Measurements from ENCODE around the gene TRIM5. TPM values are rescaled to one million over a fixed set of nuclear protein-coding genes. Genes with fewer than 3 reads are reported as not detected.
A peak's percentile ranks its signal among the peaks of the same experiment; 100 is the strongest.

TRIM5 gene
- total RNA-seq, 1 experiment from 2014 or later = 21.5 TPM

DNA sequence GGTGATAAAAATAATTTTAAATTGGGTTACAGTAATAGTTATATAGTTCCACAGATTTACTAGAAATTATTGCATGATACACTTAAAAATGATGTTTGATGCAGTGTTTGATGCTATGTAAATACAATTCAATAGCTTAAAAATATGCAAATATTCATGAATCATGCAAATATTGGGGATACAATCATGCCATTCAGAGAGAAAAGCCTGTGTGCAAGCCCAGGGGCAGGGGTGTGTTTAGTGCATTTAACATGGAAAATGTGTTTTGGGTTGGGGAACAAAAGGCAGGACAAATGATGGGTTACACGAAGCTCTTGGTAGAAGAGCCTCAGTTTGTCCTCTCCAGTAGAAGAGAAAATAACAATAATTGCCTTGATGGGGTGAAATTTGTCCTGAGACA, 10.7 kb upstream of the TRIM5 start:
- Histone ChIP-seq H2BK5ac (ENCODE audit: insufficient read length, low read length) (no peak overlapping the region), H2BK20ac (ENCODE audit: low read depth, low read length, poor library complexity, severe bottlenecking) (no peak overlapping the region), H3K23me2 (ENCODE audit: insufficient read length, low read depth, low read length, poor library complexity, severe bottlenecking) (peaks cover 5% of the 10 kb centered on the region), H2AK5ac (ENCODE audit: insufficient read length, low read length) (no peak overlapping the region), H3T11ph (ENCODE audit: low read length) (no peak overlapping the region), H2BK15ac (ENCODE audit: low read depth, low read length) (no peak overlapping the region), H3K27me3 (ENCODE audit: insufficient read depth, low read length) (no peaks in the 10 kb centered on the region), H3K79me2 (ENCODE audit: insufficient read depth, low read length) (peaks cover 3% of the 10 kb centered on the region; the same call in 1 of the 2 replicates), H4K8ac (replicated peaks; ENCODE audit: insufficient read length, low read depth, low read length) (no peak overlapping the region), H3K56ac (ENCODE audit: insufficient read length, low read depth, low read length) (no peak overlapping the region), H3K4me1 (ENCODE audit: insufficient read depth, low read length) (no peaks in the 10 kb centered on the region; the same call in 1 of the 2 replicates), H2AFZ (ENCODE audit: low read length) (no peak overlapping the region), H3K27ac (ENCODE audit: insufficient read length, low read depth, low read length) (no peak overlapping the region), H3K9me3 (ENCODE audit: control insufficient read depth, low read depth, low read length) (no peaks in the 10 kb centered on the region), H3K23ac (ENCODE audit: insufficient read length, low read depth, low read length) (no peak overlapping the region), H4K5ac (ENCODE audit: insufficient read length, low read depth, low read length) (no peak overlapping the region), H3K4me2 (ENCODE audit: insufficient read depth, insufficient read length, low read length) (no peak overlapping the region), H2BK12ac (ENCODE audit: insufficient read length, low read depth, low read length) (no peak overlapping the region), H3K4ac (ENCODE audit: low read depth, low read length) (no peak overlapping the region), H3K18ac (ENCODE audit: insufficient read length, low read depth, low read length) (no peak overlapping the region), H3K9ac (ENCODE audit: extremely low read depth, insufficient read length, low read length) (no peak overlapping the region), H3K14ac (ENCODE audit: insufficient read depth, low read length) (no peak overlapping the region), H2BK120ac (ENCODE audit: low read depth, low read length, poor library complexity, severe bottlenecking) (no peak overlapping the region), H4K91ac (ENCODE audit: insufficient read length, low read depth, low read length) (no peak overlapping the region), H3K79me1 (ENCODE audit: insufficient read depth, low read depth, low read length, poor library complexity, severe bottlenecking) (no peaks in the 10 kb centered on the region), H4K20me1 (ENCODE audit: control insufficient read depth, insufficient read depth, insufficient read length) (no peaks in the 10 kb centered on the region)
- peaks cover 4 to 67% (median 51%) of the 10 kb centered on the region in 3 experiments; a peak in 5 of 7 replicates for H3K36me3 Mint-ChIP-seq (ENCODE audit: insufficient read depth in 1 of 3, low read depth in 3 of 3)
- H3K4me3 Mint-ChIP-seq = no peak overlapping the region
- no peak for DNase-seq
- peaks cover 16 to 29% of the 10 kb centered on the region in 2 experiments for H3K4me1 Mint-ChIP-seq
- H3K9me3 Mint-ChIP-seq = no peaks in the 10 kb centered on the region
- peak overlapping the region in 1 of 3 experiments; percentile 46; a peak in 1 of 7 replicates for H3K27ac Mint-ChIP-seq
- TF ChIP-seq CTCF (conservative IDR thresholded peaks at IDR 0.05) = no peak
- H3K27me3 Mint-ChIP-seq (ENCODE audit: low read depth) = no peaks in the 10 kb centered on the region
- WGBS (ENCODE audit: extremely low coverage, insufficient read length, low lambda C conversion rate) = no CpG with 5 or more reads among the region's 1 CpG
